ENCODE measurements around the gene ACADSB. TPM values are rescaled to one million over a fixed set of nuclear protein-coding genes. Genes with fewer than 3 reads are reported as not detected.
A peak's percentile ranks its signal among the peaks of the same experiment; 100 is the strongest.

Gene ACADSB
- total and polyA plus RNA-seq, 10 of the 15 experiments (the other 5 are each of a cell fraction or from before 2014, with no cell fraction given): 10.8 to 24.0 (median 15.0) TPM

DNA sequence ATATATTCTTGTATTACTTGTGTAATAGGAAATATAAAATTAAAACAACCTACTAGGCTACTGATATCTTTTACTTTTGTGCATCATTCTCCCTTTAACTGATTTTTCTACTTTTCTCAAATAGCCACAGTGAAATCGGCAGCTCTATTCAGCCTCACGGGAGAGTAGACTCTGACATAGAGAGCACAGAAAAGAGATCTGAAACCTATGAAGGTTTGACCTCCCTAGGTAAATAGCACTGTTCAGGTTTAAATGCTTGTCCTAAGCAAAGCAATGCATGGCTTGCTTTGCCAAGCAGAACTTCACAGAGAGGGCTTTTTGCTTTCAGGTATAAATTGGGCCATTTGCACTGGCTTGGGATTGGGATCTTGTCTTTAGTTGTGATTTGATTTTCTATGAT is 53.1 kb downstream of the ACADSB start:
- 2% methylated on average over 2 of the region's 2 CpGs for WGBS (ENCODE audit: insufficient coverage, insufficient replicate concordance, low lambda C conversion rate, missing lambda C conversion rate)
- Histone ChIP-seq H3K27ac (ENCODE audit: control insufficient read depth, insufficient read depth) (no peak overlapping the region), H2AFZ (ENCODE audit: control insufficient read depth, low read depth, low read length) (no peak overlapping the region), H3K4me3 (no peak overlapping the region), H3K79me2 (ENCODE audit: control insufficient read depth, insufficient read depth, low read length) (no peaks in the 10 kb centered on the region), H3K27me3 (replicated peaks in 1 of 2; ENCODE audit: control insufficient read depth in 2 of 2, insufficient read depth in 2 of 2, low read length in 1 of 2) (no peaks in the 10 kb centered on the region; a peak in 1 of 4 replicates), H4K20me1 (ENCODE audit: control insufficient read depth, insufficient read depth) (no peaks in the 10 kb centered on the region), H3K9me3 (replicated peaks; ENCODE audit: control insufficient read depth, insufficient read depth, low read length) (no peaks in the 10 kb centered on the region), H3K9ac (ENCODE audit: control insufficient read depth, insufficient read depth, low read length) (no peak overlapping the region), H3K4me2 (ENCODE audit: control insufficient read depth, insufficient read depth) (no peak overlapping the region), H3K4me1 (ENCODE audit: control insufficient read depth, insufficient read depth, low read length) (no peaks in the 10 kb centered on the region), H3K36me3 (ENCODE audit: control insufficient read depth in 2 of 2, insufficient read depth in 2 of 2, low read length in 1 of 2) (no peaks in the 10 kb centered on the region)
- ChIA-PET CTCF (no interaction called here), SMC1A (ENCODE audit: uncharacterized antibody, unreplicated experiment) (no interaction called here), POLR2A (no interaction called here), RAD21 (ENCODE audit: unreplicated experiment) (no interaction called here)
- no peak for TF ChIP-seq EZH2 (IDR thresholded peaks at IDR 0.05; ENCODE audit: borderline replicate concordance, control insufficient read depth, low read depth, low read length)
- no peak for TF ChIP-seq CBFB (IDR thresholded peaks at IDR 0.05; ENCODE audit: low read depth)
- no peak for TF ChIP-seq ZNF207 (IDR thresholded peaks at IDR 0.05; ENCODE audit: borderline replicate concordance)
- no peak for TF ChIP-seq LARP7 (IDR thresholded peaks at IDR 0.05)
- TF ChIP-seq, protein P1, sequence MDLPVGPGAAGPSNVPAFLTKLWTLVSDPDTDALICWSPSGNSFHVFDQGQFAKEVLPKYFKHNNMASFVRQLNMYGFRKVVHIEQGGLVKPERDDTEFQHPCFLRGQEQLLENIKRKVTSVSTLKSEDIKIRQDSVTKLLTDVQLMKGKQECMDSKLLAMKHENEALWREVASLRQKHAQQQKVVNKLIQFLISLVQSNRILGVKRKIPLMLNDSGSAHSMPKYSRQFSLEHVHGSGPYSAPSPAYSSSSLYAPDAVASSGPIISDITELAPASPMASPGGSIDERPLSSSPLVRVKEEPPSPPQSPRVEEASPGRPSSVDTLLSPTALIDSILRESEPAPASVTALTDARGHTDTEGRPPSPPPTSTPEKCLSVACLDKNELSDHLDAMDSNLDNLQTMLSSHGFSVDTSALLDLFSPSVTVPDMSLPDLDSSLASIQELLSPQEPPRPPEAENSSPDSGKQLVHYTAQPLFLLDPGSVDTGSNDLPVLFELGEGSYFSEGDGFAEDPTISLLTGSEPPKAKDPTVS (IDR thresholded peaks at IDR 0.05; ENCODE audit: low read depth, low read length): no peak
- TF ChIP-seq TARDBP (IDR thresholded peaks at IDR 0.05; ENCODE audit: borderline replicate concordance): no peak
- TF ChIP-seq IKZF2 (IDR thresholded peaks at IDR 0.05): no peak
- TF ChIP-seq RELA (IDR thresholded peaks at IDR 0.05; ENCODE audit: borderline replicate concordance, partially characterized antibody): no peak
- no peak for TF ChIP-seq HCFC1 (IDR thresholded peaks at IDR 0.05; ENCODE audit: low read length)
- TF ChIP-seq ATF7 (IDR thresholded peaks at IDR 0.05; ENCODE audit: low read depth): no peak
- no peak for TF ChIP-seq YBX1 (IDR thresholded peaks at IDR 0.05)
- TF ChIP-seq, protein P2, sequence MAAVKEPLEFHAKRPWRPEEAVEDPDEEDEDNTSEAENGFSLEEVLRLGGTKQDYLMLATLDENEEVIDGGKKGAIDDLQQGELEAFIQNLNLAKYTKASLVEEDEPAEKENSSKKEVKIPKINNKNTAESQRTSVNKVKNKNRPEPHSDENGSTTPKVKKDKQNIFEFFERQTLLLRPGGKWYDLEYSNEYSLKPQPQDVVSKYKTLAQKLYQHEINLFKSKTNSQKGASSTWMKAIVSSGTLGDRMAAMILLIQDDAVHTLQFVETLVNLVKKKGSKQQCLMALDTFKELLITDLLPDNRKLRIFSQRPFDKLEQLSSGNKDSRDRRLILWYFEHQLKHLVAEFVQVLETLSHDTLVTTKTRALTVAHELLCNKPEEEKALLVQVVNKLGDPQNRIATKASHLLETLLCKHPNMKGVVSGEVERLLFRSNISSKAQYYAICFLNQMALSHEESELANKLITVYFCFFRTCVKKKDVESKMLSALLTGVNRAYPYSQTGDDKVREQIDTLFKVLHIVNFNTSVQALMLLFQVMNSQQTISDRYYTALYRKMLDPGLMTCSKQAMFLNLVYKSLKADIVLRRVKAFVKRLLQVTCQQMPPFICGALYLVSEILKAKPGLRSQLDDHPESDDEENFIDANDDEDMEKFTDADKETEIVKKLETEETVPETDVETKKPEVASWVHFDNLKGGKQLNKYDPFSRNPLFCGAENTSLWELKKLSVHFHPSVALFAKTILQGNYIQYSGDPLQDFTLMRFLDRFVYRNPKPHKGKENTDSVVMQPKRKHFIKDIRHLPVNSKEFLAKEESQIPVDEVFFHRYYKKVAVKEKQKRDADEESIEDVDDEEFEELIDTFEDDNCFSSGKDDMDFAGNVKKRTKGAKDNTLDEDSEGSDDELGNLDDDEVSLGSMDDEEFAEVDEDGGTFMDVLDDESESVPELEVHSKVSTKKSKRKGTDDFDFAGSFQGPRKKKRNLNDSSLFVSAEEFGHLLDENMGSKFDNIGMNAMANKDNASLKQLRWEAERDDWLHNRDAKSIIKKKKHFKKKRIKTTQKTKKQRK (IDR thresholded peaks at IDR 0.05; ENCODE audit: low read depth, low read length): no peak
- TF ChIP-seq MEF2A (IDR thresholded peaks at IDR 0.05; ENCODE audit: insufficient read depth, low read depth, low read length): no peak
- no peak for TF ChIP-seq USF2 (IDR thresholded peaks at IDR 0.05; ENCODE audit: borderline replicate concordance, low read depth, low read length)
- TF ChIP-seq MEF2B (IDR thresholded peaks at IDR 0.05; ENCODE audit: partially characterized antibody, poor library complexity, severe bottlenecking): no peak
- no peak for TF ChIP-seq RAD51 (IDR thresholded peaks at IDR 0.05)
- no peak for FAIRE-seq
- in situ Hi-C loops (cut with MboI) (no loop called here), intact Hi-C loops (cut with micrococcal nuclease; ENCODE audit: unreplicated experiment) (no loop called here)
- no peak for DNase-seq (ENCODE audit: low read depth, low spot score)
- peak; percentile 40; the same call in 2 of the 3 replicates for ATAC-seq
- no TSS peak for BruUV-seq (replicated peaks)
